ENCODE data around the gene OLFM1.

Gene OLFM1

GRCh38 chr9:135065151-135065550 lies 22.3 kb upstream of the OLFM1 start:
- Histone ChIP-seq H3K27ac (no peak overlapping the region), H3K9ac (no peak overlapping the region), H3K36me3 (ENCODE audit: control insufficient read depth, insufficient read depth, low read length) (no peaks in the 10 kb centered on the region), H3K27me3 (ENCODE audit: control insufficient read depth, insufficient read depth, low read length) (no peaks in the 10 kb centered on the region), H2AFZ (no peak overlapping the region), H3K79me2 (no peaks in the 10 kb centered on the region), H3K9me3 (ENCODE audit: control insufficient read depth, low read length) (no peaks in the 10 kb centered on the region), H3K4me1 (no peaks in the 10 kb centered on the region), H3K4me2 (ENCODE audit: low read length) (no peak overlapping the region), H3K4me3 (ENCODE audit: low read depth, low read length) (no peak overlapping the region)
- TF ChIP-seq CTCF (IDR thresholded peaks at IDR 0.05): no peak

- Histone ChIP-seq H3K36me3 (ENCODE audit: control insufficient read depth, insufficient read depth, low read length) (no peaks in the 10 kb centered on the region), H3K9ac (no peak overlapping the region), H3K79me2 (no peaks in the 10 kb centered on the region), H3K4me3 (ENCODE audit: low read depth, low read length) (no peak overlapping the region), H3K4me1 (no peaks in the 10 kb centered on the region), H3K9me3 (ENCODE audit: control insufficient read depth, low read length) (no peaks in the 10 kb centered on the region), H2AFZ (no peak overlapping the region), H3K4me2 (ENCODE audit: low read length) (no peak overlapping the region), H3K27ac (no peak overlapping the region), H3K27me3 (ENCODE audit: control insufficient read depth, insufficient read depth, low read length) (no peaks in the 10 kb centered on the region)
- TF ChIP-seq CTCF (IDR thresholded peaks at IDR 0.05): no peak
Observed at GRCh38 chr9:135065804-135066203, 21.7 kb upstream of the OLFM1 start.

- Histone ChIP-seq H3K36me3 (ENCODE audit: control insufficient read depth, insufficient read depth, low read length) (no peaks in the 10 kb centered on the region), H3K27me3 (ENCODE audit: control insufficient read depth, insufficient read depth, low read length) (no peaks in the 10 kb centered on the region), H3K79me2 (no peaks in the 10 kb centered on the region), H3K4me1 (no peaks in the 10 kb centered on the region), H3K4me2 (ENCODE audit: low read length) (no peak overlapping the region), H2AFZ (no peak overlapping the region), H3K9me3 (ENCODE audit: control insufficient read depth, low read length) (no peaks in the 10 kb centered on the region), H3K4me3 (ENCODE audit: low read depth, low read length) (no peak overlapping the region), H3K27ac (no peak overlapping the region), H3K9ac (no peak overlapping the region)
- no peak for TF ChIP-seq CTCF (IDR thresholded peaks at IDR 0.05)
Observed at GRCh38 chr9:135066291-135066690, 21.2 kb upstream of the OLFM1 start.

GRCh38 chr9:135067096-135067710 lies 20.3 kb upstream of the OLFM1 start:
- Histone ChIP-seq H3K4me1 (no peaks in the 10 kb centered on the region), H3K27me3 (ENCODE audit: control insufficient read depth, insufficient read depth, low read length) (no peaks in the 10 kb centered on the region)

More at GRCh38 chr9:135067096-135067710, 20.3 kb upstream of the OLFM1 start:
- Histone ChIP-seq H3K4me3 (ENCODE audit: low read depth, low read length) (no peak overlapping the region), H3K9ac (no peak overlapping the region), H3K79me2 (no peaks in the 10 kb centered on the region), H3K9me3 (ENCODE audit: control insufficient read depth, low read length) (no peaks in the 10 kb centered on the region), H2AFZ (no peak overlapping the region), H3K36me3 (ENCODE audit: control insufficient read depth, insufficient read depth, low read length) (no peaks in the 10 kb centered on the region), H3K27ac (no peak overlapping the region), H3K4me2 (ENCODE audit: low read length) (no peak overlapping the region)
- TF ChIP-seq CTCF (IDR thresholded peaks at IDR 0.05): no peak
